AG09309 (cell line): ENCODE data around the gene VAMP8.

ENCODE experiments used
- DNase-seq: peaks from one replicate; pipeline ENCODE4 v3.0.0-alpha.2; 2010; ENCODE audit warnings: low read depth
- H3K4me3 ChIP-seq: 2 replicates; pipeline ENCODE4 v1.5.1; 2011; ENCODE audit warnings: mild to moderate bottlenecking, low read depth, low read length, moderate library complexity; ENCODE audit not compliant: control insufficient read depth
- CTCF ChIP-seq: IDR thresholded peaks from 2 replicates; pipeline ENCODE4 v1.5.1; 2011; ENCODE audit warnings: mild to moderate bottlenecking, low read depth, low read length, inconsistent platforms; ENCODE audit not compliant: insufficient read depth, control insufficient read depth; ENCODE audit errors: missing control alignments

The VAMP8 gene

GRCh38 chr2:85547859-85548607 lies 29.4 kb upstream of the VAMP8 start:
- DNase-seq: no peak
- TF ChIP-seq CTCF: no peak
- H3K4me3 ChIP-seq: no peak overlapping the region

DNA sequence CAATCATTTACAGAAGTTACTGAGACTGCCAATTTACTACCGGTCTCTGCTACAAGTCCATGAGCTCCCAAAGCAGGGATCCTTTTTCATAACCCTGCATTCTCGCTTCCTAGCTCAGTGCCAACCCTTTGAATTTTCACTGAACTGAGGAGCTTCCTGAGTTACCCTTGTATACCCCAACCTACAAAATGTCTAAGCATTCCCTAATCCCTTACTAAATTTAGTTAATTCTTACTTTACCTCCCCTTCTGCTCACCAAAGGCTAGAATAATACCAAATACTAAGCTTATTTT lies 28.8 kb upstream of the VAMP8 start:
- no peak overlapping the region for H3K4me3 ChIP-seq
- no peak for DNase-seq
- no peak for TF ChIP-seq CTCF

GRCh38 chr2:85549095-85549494 lies 28.3 kb upstream of the VAMP8 start:
- no peak for TF ChIP-seq CTCF
- no peak overlapping the region for H3K4me3 ChIP-seq
- no peak for DNase-seq

DNA sequence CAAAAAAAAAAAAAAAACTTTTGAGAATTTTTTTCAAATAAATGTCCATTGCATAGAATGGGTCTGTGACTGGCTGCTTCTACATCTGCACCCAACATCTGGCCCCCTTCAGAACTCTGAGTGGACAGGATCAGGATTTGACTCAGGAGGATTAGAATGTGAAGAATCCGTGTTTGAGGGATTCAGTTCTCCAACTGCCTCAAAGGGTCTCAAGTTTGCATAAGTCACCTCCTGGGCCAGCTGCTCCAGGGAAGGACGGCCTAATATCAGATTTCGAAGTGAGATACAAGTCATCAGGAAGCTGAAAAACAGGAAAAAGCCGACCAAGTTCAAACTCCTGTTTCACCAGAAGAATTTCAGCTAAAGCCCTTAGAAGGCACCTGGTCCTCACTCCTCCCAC lies 27.6 kb upstream of the VAMP8 start:
- DNase-seq: peak; percentile 77
- no peak overlapping the region for H3K4me3 ChIP-seq
- no peak for TF ChIP-seq CTCF

- no peak overlapping the region for H3K4me3 ChIP-seq
- DNase-seq: no peak
- no peak for TF ChIP-seq CTCF
Observed at GRCh38 chr2:85550486-85550885, 26.9 kb upstream of the VAMP8 start.

- DNase-seq: no peak
- TF ChIP-seq CTCF: peak; percentile 89
- no peak overlapping the region for H3K4me3 ChIP-seq
Observed at GRCh38 chr2:85551698-85552678, 25.4 kb upstream of the VAMP8 start.
